HG03064 (cell line): ENCODE measurements around the gene FGF6.
"Not testable (repeated sequence)": the region's sequence is repeated elsewhere in the genome, so short reads cannot be mapped to it uniquely, and the experiment has no call there.

Experiments used
- ATAC-seq: cut with Tn5 transposase; IDR thresholded peaks from one replicate; pipeline ENCODE4 v1.9.1; 2021; ENCODE audit warnings: low read depth; ENCODE audit not compliant: unreplicated experiment

FGF6 gene

DNA sequence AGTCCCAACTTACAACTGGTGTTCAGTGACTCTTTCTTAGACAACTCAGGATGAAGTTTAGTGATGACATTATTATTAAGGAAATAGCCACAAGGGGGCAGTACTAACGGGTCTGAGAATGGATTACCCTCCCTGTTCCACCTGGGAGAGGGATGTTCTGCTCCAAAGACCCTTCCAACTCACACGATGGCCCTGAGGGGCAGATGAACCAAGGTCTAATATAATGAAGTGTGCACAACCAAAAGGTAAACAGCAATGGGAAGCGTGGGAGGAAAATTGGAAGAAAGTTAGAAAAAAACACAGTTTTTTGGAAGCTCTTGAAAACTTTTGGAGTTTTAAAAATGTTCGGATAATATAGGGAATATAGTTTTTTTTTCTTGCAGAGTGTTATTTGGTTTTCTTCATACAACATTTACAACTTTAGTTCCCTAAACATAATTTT, 24.0 kb downstream of the FGF6 start:
- no peak for ATAC-seq

DNA sequence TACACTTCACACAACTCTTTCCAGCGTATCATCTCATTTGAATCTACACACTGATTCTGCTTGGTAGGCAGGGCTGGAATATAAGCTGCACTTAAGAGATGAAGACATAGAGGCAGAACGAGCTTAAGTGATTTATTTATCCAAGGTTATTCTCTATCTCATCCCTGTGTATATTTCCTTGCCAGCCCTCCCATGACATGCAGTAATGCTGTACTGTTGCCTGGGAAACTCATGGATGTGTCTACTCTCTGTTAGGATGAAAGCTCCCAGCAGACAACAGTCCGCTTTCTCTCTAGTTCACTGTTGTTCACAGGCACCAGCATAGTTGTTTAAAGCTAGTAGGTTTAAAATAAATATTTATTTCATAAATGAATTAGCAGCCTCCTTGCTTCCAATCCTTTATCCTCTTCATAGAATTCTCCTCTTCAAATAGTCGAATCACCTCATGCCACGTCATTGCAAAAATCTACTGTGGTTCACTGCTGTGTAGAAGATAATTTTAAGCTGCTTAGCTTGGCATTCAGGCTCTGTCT, 25.4 kb downstream of the FGF6 start:
- ATAC-seq, result no peak

DNA sequence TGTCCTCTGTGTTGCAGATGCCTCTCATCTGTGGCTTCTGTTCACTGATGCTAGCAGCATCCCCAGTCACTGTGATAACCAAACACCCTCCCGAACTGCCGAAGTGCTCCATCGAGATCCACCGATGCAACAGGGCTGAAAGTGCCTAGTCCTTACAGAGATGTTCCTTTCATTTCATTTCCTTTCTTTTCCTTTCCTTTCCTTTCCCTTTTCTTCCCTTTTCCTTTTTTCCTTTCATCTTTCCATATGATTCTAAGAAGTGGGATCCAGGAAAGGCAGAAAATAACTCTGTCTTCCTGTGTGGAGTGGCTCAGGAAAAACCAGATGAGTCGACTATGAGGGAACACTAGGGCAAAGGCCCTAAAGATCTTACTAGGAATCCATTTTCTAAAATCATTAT, 26.7 kb downstream of the FGF6 start:
- ATAC-seq, result no peak

DNA sequence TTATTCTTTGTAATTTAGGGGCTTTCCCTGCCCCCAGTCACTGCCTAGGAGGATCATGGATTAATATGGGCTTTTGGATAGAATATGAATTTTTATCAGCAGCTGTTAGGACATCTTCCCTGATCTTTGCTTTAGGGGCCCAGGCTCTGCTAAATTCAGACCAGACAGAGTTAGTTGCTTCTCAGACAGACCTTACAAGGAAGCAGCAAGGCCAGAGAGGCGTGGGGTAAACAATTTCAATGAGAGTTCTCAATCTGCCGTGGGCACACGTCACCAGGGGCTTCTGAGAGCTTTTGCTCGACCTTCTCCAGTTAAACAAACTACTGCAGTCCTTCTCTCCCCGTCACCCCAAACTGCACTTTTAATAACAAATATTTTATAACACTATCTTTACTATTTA, 27.7 kb downstream of the FGF6 start:
- no peak for ATAC-seq

DNA sequence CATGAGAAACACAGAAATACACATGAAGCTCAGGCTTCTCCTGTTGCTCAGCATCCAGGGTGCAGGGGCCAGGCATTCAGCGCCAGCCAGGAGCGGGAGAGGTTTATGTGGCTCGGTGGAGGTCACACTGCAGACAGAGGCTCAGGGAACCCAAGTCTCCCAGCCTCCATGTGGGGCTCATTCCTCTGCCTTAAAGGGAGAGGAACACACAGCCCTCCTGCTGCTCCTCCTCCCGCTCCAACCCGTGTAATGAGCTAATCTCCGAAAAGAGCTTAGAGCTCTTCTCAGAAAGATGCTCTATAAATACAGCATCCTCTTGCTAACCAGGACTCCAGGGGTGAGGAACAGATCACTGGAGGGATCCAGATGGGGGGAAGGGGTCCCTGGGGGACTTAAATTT, 28.2 kb downstream of the FGF6 start:
- ATAC-seq, result no peak

DNA sequence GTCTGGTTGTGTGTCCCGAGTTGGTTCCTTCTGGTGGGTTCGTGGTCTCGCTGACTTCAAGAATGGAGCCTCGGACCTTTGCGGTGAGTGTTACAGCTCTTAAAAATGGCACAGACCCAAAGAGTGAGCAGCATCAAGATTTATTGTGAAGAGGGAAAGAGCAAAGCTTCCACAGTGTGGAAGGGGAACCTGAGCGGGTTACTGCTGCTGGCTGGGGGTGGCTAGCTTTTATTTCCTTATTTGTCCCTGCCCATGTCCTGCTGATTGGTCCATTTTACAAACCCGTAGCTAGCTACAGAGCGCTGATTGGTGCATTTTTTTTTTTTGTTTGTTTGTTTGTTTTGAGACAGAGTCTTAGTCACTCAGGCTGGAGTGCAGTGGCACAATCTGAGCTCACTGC, 29.3 kb downstream of the FGF6 start:
- ATAC-seq, result no peak

DNA sequence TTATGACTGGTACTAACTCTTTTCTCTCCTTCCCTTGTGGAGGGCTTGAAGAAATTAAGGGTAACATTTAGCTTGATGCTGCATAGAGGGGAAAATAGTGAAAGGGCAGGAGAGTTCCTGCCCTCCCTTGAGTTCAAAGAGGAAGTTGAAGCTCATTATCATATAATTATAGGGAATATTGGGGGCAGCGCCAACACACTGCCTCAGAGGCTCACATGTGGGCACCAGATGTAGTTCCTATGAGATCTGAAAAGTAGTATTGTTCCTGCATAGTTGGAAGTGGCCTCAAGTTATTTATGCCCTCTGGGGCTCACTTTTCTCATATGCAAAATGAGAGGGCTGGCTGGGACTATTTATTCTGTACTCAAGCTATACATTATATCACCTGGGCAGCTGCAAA, 33.1 kb downstream of the FGF6 start:
- ATAC-seq, result no peak

DNA sequence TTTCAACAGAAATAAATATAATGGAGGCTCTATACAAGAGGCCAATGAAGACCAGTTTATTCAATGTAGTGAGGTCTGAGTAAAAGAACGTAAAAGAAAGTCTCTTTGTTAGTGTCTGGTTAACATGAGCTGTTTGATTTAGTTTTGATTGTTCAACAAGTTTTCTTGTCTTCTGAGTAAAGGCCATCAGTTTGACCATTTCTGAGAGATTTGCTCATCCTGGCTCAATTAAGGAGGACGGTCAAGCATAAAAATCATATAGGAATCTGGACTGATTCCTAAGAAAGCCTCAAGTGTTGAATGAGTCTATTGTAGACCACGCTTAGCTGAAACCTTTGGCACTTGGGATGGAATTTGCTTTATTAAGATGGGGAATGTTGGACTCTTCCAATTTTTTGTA, 33.6 kb downstream of the FGF6 start:
- ATAC-seq, result no peak

DNA sequence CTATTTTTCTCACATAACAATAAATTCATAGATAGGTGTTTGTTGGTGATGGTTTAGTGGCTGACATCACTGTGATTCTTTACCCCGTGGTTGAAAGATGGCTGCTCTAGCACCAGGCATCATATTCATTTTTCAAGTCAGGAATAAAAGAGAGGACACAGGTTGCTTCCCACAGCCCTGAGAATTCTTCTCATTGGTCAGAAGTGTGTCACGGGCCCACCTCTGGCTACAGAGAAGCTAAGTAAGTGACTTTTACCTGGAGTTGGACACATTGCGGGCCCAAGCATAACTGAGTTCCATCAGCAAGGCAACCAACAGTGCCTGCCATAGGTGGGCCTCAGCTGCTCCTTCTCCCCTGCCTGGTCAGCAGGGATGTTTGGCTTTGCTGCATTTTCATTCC, 38.5 kb downstream of the FGF6 start:
- no peak for ATAC-seq

DNA sequence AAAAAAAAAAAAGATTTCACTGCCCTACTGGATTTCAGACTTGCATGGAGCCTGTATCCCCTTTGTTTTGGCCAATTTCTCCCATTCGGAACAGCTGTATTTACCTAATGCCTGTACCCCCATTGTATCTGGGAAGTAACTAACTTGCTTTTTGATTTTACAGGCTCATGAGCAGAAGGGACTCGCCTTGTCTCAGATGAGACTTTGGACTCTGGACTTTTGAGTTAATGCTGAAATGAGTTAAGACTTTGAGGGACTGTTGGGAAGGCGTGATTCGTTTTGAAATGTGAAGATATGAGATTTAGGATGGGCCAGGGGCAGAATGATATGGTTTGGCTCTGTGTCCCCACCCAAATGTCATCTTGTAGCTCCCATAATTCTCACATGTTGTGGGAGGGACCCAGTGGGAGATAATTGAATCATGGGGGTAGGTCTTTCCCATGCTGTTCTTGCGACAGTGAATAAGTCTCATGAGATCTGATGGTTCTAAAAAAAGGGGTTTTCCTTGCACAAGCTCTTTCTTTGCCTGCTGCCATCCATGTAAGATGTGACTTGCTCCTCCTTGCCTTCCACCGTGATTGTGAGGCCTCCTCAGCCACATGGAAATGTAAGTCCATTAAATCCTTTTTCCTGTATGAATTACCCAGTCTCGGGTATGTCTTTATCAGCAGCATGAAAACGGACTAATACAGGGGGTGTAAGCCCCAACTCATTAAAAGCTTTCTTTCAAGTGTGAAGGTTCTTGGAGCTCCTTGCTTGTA, 40.6 kb downstream of the FGF6 start:
- ATAC-seq, result not testable (repeated sequence)

DNA sequence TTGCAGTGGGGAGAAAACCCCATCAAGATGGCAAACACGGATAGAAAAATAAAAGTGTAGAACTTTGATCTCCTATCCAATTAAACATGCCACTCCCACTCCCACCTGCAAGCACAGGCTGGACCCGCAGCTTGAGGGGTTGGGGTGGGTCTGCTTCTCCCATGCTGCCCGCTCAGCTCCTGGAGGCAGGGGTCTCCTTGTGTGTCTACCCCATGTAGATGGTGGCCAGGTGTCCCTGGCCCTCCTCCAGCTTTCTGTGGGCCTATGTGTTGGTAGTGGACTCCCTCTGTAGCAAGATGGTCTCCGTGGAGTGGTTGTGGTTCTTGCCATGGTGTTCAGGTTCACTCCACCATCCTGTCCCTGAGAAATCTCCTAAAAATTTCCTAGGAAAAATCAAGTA, 42.6 kb downstream of the FGF6 start:
- no peak for ATAC-seq

DNA sequence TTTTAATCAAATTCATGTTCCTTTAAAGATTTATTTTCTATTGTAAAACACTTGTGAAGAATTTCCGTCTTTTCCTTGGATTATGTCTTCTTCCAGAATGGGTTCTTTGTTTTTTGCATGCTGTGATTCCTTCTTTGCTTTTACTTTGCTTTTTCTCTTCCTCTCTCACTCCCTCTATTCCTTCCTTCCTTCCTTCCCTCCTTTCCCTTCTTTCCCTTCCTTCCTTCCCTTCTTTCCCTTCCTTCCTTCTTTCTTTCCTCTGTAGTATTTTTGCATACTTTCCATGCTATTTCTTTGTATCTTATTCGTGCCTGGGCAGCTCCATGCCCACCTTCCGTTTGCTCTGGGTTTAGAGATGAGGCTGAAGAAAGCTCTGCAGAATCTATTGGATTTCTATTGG, 44.5 kb downstream of the FGF6 start:
- ATAC-seq, result no peak

DNA sequence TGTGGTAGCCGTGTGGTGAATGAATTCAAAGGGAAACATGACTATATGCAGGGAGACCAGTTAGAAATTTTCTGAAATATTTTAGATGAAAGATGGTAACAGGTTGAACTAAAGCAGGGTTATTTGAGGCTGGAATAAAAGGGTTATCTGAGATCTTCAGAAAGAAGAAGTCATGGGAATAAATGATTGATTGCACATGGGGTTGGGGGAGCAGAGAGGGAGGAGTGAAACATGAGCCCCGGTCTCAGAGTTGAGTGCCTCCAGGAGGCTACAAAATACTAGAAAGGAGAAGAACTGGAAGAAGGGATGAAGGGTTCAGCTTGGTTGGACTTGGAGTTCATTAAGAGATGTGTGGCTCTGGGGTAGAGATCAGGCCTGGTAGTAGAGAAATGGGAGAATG, 49.8 kb downstream of the FGF6 start:
- ATAC-seq, result no peak

DNA sequence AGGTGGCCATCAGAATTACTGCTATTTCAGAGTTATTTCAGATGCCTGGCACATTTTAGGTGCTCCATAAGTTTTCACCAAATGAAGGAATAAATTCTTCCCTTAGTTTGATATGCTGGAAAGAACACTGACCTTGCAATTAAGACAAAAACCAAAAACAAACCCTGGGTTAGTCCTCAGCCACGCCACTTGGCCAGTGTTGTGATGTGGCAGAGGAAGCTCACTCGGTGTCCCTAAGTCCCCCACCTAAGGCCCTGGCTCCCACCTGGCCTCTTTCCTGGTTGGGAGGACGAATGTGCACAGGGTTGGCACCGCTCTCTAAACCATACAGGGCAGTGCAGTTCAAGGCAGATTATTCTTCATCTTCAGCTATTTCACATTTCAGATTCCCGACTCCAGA, 52.4 kb downstream of the FGF6 start:
- ATAC-seq, result no peak

DNA sequence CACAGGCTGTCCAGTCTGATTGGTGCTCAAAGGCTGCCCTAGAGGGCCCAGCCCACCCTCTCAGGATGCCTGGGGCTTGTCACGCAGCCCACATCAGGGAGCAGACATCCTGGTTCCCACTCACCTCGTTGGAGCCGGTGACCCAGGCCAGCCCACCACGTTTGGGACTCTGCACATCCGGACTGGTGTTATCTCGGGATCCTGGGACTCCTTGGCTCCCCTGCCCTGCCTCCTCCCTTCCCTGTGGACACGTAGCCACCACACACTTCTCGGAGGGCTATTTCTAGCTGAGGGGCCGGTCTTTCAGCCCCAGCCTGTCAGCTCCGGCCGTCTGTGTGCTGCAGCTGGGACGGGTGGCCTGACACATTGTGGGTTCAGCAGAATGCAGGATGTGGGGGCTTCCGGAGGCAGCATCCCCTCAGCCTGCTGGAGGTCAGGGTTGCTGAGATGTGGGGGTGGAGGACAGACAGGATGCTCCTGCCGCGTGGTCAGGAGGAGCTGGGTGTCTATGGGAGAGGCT, 53.3 kb downstream of the FGF6 start:
- no peak for ATAC-seq

DNA sequence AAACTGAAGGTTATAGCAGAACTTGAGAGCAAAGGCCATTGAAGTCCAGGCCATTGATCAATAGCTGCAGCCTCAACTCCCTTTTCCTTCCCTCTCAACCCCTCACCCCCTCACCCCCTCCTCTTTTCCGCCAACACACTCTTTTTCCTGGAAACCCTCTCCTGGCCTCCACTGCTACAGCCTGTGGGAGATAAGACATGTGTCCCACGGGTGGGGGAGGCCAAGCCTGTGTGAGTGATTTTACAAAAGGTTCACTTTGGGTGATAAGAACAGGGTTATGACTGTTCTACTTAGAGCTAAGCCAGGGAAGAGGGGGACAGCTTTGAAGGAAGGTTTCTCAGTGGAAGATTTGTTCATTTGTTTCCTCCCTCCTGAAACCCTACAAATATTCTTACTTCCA, 57.0 kb downstream of the FGF6 start:
- ATAC-seq, result no peak

DNA sequence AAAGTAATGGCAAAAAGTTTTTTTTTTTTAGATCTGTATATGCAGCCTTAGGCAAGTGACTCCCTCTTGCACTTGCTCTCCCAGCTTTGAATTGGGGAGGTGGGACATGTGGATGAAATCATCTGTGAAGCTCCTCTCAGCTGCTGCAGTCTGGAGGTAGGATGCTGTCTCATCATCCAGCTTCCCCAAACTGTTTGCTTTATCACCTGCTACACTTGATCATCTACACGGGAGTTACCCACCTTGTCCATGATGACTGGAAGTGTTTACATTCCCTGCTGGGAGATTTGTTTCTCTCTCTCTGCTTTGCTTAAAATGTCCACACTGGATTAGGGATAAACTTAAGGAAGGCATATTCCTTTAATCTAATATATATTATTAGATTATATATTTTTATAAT, 57.6 kb downstream of the FGF6 start:
- ATAC-seq, result no peak

DNA sequence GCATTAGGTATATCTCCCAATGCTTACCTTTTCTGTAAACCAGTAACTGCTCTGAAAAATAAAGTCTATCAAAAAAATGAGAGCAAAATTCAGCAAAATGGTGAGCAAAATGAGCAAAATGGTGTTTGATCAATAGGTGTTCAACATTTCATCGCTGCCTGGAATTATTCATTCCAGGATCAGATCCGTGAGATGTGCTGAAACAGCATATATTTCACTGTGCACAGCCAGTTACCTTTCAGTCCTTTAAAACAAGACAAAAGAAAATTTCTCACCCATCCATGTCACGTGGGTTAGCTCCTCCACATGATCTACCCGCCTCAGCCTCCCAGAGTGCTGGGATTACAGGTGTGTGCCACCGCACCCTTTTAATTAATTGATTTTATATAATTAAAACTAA, 58.0 kb downstream of the FGF6 start:
- no peak for ATAC-seq

DNA sequence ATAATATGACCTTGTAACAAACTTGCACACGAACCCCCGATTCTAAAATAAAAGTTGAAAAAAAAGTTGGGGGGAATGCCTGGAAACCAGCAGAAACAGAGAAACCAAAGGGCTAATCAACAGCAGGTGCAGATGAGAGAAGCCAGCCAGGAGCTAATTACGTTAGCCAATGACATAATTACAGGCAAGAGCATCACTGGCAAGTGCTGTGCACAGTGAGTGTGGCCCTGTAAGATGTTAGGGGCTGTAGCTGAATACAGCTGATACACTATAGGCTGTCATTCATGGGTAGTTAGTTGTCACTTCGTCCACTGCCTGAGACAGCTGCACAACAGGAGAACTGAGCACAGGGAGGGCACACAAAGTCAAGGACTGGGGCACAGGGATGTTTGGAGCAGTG, 58.8 kb downstream of the FGF6 start:
- ATAC-seq, result no peak
